GM19328 (cell line): Measurements from ENCODE around the gene NOXA1.

ENCODE experiments used
- ATAC-seq: cut with Tn5 transposase; IDR thresholded peaks from one replicate; pipeline ENCODE4 v1.9.1; 2021; ENCODE audit warnings: mild to moderate bottlenecking, moderate library complexity; ENCODE audit not compliant: unreplicated experiment

NOXA1 gene

DNA sequence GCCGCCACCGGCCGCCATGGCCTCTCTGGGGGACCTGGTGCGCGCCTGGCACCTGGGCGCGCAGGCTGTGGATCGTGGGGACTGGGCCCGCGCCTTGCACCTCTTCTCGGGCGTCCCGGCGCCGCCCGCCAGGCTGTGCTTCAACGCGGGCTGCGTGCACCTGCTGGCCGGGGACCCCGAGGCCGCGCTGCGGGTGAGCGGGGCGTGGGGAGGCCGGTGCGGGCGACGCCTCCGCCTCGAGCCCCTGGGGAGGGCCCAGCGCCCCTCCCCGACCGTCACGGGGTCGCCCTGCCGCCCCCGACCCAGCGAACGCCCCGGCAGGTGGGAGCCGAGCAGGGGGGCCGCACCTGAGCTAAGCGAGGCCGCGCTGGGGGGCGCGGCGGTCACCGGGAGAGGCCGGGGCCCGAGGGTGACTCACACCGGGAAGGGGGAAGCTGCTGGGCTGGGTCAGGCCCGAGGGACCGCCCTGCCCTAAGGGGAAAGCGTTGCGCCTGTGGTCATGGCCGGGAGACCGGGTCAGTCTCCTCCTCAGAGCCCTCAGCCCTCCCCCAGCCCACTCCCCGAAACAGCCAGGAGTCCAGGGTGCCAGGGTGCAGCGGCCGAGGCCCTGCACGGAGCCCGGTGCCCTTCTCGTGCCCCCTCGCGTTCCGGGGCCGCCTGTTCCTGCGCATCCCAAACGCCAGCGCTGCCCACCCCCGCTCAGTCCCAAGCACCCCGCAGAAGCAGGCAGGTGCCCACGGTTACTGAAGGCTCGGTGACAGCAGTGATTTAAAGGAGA lies 510 bp downstream of the NOXA1 start:
- no peak for ATAC-seq

DNA sequence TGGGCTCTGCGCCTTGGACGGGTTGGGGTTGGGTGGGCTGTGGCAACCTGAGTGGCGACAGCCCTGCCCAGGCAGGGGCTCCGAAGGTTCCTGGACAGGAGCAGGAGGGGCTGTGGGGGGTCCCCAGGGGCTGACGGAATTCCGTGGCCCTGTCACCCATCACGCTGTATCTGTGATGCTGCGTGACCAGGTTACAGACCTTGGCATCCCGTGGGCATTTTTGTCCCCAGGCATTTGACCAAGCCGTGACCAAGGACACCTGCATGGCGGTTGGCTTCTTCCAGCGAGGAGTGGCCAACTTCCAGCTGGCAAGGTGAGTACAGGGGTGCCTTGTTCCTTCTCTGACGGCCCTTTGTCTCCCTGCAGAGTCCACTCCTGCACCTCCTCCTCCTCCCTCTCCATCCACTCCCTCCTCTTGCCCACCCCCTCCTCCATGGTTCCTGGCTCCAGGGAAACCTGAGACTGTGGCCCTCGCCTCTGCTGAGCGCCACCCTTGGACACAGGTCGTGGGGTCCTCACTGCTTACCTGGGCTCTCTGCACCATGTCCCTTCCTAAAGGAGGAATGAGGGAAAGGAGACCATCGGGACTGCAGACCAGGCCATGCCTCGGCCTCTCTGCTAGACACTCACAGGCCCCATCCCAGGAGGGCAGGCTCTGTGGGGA lies 3.0 kb downstream of the NOXA1 start:
- no peak for ATAC-seq

DNA sequence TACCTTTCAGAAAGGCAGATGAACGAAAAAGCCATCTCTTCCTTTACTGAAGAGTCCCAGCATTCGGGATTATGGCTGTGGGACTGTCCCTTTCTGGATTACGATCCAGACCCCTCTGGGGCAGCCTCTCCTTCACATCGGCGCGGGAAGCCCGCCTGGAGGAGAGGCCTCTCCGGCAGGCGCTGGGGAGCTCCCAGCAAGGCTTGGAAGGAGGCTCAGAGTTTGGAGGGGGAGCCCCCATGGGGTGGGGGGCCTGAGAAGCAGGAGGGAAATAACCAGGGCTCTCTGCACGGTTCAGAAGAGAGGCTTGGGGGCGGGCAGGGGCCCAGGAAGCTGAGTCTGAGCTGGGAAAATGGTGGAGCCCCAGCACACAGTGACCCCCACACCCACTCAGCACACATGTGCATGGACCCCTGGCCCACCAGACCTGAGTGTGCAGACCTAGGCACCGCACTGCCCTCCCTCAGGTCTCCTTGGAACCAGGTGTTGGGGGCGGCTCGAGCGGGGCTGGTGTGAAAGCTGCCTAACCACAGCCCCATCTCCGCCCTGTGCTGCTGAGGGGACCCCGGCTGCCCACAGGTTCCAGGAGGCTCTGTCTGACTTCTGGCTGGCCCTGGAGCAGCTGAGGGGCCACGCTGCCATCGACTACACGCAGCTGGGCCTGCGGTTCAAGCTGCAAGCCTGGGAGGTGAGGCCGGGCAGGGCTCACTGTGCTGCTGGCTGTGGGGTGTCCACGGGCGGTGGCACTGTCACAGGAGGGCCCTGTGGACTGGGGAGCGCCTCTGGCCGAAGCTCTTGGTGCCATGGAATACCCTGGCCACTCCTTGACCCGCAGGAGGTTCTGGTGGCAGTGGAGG lies 4.5 kb downstream of the NOXA1 start:
- ATAC-seq = no peak

DNA sequence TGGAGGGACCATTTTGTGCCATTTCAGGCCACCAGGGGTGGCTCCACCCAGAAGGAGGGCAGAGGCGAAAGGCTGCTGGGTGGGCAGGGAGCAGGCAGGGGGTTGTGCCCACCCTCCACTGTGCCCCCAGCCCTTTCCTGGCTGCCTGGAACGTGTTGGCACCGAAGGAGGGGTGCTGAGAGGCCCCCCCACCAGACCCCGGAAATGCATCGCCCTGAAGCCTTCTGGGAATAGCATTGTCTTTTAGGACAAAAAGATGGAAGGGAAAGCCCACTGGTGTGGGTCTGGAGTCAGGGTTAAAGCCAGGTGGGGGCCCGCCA lies 5.1 kb downstream of the NOXA1 start:
- ATAC-seq = no peak

DNA sequence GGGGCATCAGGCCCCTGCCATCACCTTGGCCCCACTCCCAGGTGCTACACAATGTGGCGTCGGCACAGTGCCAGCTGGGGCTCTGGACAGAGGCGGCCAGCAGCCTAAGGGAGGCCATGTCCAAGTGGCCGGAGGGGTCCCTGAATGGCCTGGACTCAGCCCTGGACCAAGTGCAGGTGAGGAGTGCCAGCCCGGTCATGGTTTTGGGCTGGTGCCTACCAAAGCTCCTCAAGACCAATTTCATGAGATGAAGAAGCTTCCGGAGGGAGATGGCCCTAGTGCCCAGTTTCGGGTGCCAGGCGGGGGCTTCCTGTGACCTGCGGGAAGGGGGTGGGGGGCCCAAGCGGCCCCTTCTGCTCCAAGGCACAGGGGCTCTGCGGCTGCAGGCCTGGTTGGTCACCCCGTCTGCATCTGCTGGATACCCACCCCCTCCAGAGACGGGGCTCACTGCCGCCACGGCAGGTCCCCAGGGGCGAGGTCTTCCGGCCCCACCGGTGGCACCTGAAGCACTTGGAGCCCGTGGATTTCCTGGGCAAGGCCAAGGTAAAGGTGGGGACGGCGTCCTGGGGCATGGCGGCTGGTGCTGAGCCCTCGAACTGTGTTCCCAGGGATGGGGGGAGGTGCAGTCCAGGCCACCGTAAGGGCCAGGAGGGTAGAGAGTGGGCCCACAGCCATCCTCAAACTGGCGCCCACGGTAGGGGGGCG lies 5.8 kb downstream of the NOXA1 start:
- ATAC-seq = no peak

DNA sequence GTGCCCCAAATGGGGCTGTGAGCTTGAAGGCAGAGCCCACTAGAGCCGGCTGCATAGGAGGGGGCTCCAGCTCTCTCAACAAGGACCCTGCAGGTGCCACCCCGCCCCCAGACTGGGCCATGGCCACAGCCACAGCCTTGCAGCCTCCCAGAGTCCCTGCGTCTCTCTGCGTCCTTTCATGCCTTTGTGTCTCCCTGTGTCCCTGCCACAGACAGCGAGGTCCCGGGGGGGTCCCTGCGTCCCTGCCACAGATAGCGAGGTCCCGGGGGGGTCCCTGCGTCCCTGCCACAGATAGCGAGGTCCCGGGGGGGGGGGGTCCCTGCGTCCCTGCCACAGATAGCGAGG lies 6.3 kb downstream of the NOXA1 start:
- no peak for ATAC-seq

DNA sequence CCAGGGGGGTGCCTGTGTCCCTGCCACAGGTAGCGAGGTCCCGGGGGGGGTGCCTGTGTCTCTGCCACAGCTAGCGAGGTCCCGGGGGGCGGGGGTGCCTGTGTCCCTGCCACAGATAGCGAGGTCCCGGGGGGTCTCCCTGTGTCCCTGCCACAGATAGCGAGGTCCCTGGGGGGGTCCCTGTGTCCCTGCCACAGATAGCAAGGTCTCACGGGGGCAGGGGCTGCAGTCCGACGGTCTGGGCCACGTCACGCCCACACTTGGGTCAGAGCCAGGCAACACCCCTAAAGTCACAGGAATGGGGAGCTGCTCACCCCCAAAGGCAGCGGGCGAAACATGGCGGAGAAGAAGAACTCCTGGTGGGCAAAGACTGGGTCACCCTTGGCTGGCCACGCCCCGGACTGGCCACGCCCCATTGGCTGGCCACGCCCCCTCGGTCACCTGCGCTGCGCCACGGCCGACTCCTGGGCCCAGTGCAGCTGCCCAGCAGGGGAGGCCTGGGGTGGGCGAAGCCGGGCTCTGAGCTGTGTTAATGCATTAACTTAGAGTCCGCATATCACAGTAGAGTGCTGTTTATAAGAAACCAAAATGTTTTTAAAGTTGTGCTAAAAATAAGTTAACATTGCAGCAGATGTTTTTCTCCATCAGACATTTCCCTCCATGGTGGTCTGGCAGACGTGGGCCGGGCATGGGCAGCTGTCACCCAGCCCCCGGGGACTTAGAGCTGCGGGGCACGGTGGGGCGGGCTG lies 7.0 kb downstream of the NOXA1 start:
- ATAC-seq = no peak

DNA sequence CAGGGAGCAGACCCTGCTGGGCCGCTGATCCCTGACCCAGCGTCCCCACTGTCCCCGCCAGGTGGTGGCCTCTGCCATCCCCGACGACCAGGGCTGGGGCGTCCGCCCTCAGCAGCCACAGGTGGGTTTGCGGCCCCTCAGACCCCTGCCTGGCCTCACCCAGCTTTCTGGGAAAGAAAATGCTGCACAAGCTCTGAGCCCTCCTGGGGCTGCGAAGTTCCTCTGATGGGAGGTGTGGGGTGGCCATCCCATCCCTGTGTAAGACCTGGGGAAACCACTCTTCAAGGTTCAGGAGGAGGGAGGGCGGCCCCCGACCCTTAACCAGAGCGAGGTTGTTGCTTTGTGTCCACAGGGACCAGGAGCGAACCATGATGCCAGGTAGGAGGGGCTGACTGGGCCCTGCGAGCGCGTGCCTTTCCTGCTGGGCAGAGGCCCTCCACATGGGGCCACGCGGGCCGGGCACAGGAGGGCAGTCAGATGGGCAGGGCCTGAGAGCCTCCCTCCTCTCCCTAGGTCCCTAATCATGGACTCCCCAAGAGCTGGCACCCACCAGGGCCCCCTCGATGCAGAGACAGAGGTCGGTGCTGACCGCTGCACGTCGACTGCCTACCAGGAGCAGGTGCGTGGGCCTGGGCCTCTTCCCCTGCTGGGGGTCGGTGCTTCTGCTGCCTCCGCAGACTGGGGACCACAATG lies 7.7 kb downstream of the NOXA1 start:
- ATAC-seq = no peak

DNA sequence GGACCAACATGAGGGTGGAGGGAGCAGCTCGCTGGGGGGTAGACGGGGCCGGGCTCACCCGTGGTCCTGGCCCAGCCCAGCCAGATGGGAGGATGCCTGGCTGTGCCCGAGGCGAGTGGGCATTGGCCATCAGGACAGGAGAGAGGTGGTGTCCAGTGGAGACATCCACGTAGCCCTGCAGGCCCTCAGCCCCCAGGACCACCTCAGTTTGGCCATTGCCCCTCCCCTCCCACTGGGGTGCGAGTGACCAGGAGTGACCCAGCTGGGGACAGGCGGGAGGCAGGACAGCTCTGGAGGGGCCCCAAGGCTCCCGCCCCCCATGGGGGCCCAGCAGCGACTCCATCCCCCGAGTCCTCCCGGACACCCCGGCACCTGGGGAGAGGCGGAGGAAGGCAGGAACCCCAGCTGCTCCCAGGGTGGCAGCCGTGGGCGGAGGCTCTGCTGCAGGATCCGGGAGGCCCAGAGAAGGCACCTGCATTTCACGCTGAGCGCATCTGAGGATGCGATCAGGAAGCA lies 8.3 kb downstream of the NOXA1 start:
- ATAC-seq = no peak

DNA sequence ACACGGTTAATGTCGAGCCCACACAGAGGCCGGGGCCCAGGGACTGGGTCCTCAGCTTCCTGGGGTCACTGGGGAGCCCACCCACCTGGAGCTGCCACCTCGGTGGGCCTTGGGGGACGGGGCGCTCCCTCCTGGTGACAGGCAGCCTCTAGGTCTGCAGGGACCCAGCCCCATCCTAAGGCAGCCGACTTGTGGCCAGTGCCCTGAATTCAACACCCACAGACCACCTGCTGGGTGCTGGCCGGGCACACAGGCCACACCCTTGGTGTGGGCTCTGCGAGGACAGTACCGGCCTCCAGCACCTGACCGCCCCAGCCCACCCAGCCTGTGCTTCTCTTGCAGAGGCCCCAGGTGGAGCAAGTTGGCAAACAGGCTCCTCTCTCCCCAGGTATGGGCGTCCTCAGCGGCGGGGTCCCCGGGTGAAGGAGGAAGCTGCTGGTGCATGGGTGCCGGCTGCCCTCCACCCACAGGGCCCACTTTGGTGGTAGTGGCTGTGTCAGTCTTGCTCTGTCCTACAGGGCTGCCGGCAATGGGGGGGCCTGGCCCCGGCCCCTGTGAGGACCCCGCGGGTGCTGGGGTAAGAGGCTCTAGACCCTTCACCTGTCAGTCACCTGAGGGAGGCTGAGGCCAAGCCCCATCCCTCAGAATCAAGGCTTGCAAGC lies 9.6 kb downstream of the NOXA1 start:
- ATAC-seq = no peak

DNA sequence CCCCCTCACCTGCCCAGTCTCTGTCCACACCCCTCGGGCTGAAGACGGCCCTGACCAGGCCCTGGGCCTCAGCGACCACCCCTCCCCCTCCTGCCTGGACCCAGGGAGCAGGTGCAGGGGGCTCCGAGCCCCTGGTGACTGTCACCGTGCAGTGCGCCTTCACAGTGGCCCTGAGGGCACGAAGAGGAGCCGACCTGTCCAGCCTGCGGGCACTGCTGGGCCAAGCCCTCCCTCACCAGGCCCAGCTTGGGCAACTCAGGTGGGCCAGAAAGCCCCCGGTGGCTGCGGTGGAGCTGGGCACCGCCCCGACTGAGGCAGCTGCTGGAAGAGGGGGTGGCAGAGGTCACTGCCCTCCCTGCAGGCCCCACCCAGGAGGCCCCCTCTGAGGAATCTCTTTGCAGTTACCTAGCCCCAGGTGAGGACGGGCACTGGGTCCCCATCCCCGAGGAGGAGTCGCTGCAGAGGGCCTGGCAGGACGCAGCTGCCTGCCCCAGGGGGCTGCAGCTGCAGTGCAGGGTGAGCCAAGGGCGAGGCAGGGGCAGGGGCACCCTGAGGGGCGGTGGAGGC lies 10.2 kb downstream of the NOXA1 start:
- no peak for ATAC-seq

DNA sequence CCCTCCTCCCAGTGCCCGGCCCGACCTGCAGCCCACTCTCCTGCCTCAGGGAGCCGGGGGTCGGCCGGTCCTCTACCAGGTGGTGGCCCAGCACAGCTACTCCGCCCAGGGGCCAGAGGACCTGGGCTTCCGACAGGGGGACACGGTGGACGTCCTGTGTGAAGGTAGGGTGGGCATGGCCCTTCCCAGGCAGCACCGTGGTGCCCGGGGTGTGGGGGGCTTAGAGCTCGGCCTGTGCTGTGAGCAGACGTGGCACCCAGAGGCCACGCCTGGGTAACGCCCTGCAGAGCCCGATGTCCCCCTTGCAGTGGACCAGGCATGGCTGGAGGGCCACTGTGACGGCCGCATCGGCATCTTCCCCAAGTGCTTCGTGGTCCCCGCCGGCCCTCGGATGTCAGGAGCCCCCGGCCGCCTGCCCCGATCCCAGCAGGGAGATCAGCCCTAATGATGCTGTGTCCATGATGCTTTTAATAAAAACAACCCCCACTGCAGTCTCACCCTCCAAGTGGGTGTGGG lies 10.8 kb downstream of the NOXA1 start:
- no peak for ATAC-seq

DNA sequence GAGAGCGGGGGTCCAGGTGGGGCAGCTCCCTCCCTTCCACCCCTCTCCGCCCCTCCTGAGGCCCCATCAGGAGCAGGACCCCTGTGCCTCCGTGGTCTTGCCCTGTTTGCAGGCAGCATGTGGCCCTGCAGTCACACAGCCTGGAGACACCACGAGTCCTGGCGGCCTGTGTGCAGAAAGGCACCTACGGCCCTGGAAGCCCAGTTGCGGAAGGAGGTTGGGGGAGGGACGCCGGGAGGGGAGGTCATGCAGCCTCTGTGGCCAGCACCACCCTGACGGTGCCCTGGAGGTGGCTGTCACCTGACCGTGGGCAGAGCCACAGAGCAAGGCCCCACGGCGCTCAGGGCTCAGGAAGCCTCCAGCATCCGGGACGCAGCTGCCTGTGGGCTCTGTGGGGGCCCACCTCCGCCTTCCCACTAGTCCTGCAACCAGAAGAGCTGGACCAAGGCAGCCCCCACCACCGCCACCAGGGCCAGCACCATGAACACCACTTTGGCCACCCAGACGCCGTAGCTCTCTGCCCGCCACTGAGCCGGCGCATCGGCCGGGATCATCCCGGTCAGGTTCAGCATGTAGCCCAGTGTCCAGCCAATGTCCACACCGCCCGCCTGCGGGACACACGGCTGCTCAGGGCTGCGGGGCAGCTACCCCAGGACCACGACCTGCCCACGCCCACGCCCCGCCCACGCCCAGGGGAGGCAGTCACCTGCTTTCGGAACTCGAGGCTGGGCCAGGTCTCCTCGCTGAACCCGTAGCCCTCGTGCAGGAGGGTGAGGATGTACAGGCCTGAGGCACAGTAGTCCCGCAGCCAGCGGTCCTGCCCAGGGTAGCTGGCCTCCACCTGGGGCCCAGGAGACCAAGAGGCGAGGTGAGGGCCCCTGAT lies 11.5 kb downstream of the NOXA1 start:
- ATAC-seq = no peak

DNA sequence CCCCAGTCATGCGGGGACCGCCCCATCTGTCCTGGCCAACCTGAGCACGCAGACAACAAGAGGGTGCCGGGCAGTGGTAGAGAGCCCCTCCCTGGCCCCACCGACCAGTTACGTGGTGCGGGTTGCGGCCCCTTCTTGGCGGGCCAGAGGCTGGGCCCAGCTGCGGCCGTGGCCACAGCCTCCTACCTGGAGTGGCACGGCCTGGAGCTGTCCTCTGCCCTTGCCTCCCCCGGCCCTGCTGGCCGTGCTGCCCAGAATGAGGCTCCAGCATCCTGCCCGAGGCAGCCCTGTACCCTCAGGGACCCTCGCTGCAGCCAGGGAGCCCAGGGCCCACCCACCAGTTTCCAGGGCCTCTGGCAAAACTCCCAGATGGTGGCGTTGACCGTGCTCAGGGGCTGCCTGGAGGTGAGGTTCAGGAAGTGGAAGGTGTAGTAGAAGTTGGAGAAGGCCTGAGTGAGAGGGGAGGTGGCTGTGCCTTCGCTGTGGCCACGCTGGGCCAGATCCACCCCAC lies 12.2 kb downstream of the NOXA1 start:
- no peak for ATAC-seq

DNA sequence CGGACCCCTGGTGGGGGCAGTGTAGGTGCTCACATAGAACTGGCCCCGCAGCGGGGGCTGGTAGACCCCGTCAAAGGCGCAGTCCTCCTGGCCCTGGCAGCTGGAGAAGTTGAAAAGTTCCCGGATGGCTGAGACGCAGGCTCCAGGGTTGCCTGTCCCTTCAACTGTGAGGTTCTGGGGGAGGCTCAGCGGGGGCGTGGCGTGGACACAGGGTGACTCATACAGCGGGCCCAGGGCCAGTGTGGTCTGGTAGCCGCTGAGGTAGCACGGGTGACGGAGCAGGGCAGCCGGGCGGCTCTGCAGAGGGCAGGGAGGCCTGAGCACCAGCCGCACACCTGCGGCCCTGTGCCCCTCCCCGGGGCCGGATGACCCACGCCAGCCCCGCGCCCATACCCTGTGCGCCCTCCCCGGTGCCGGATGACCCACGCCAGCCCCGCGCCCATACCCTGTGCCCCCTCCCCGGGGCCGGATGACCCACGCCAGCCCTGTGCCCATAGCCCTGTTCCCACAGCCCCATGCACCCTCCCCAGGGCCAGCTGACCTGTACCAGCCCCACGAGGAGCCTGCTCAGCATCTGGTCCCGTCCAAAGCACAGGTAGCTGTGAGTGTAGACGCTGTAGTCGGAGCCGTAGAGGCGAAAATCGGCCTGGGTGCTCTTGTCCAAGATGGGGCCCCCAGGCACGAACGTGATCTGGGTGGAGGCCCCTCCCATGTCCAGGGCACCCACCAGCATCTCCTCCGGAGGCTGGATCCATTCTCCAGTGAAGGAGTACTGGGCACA lies 13.0 kb downstream of the NOXA1 start:
- ATAC-seq = no peak

DNA sequence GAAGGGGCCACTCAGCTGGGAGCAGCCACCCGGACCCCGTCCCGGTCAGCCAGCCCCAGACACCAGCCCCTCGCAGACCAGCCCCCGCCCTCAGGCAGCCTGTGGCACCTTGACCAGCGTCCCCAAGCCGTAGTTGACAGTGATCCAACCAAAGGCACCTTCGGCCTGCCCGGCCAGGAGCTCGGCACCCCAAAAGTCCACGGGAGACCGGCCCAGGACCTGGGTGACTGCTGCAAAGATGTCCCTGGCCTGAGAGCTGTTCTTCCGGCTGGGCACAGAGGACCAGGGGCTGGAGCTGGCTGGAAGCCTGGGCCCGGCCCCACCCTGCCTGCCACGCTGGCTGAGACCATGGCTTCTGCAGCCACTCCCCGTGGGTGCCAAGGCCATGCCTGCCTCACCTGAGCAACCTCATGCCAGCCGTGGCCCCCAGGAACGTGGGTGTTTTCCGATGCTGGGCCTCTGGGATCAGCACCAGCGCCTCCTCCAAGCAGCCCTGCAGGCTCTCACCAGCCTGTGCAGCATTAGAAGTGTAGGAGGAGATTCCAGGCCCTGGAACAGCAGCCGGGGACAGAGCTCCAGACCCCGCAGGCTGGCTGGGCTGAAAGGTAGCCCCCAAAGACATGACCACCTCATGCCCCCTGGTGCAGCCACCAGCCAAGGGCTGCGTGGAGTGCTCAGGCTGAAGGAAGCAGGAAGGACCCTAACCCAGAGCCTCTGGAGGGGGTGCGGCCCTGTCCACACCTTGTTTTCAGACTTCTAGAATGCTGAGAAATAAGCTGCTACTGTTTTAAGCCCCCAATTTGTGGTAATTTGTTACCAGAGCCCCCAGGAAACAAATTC lies 13.8 kb downstream of the NOXA1 start:
- ATAC-seq = no peak
